HCT116 (cell line): ENCODE measurements around the gene FBXL7. TPM values are rescaled to one million over a fixed set of nuclear protein-coding genes. Genes with fewer than 3 reads are reported as not detected.

Experiments
- ATAC-seq: fragments of 200-7000 bp; cut with Tn5 transposase; 2 replicates; pipeline ENCODE4 v1.9.1; 2020; ENCODE audit warnings: mild to moderate bottlenecking, moderate library complexity
- BruUV-seq: library from RNA; stranded (reverse); fragments of 400-500 nt; replicated peaks from 2 replicates; lab custom pipeline; 2021; lab: Mats Ljungman, UMichigan
- CTCF ChIA-PET: fragments of 300-600 bp; sonication (Branson Sonifier 250); formaldehyde crosslinking; loops from one replicate; lab custom pipeline; 2021; ENCODE audit warnings: antibody characterized with exemption; lab: Charles Lee
- POLR2A ChIA-PET: fragments of 300-600, 350-600 bp; sonication (Branson Sonifier 250); formaldehyde crosslinking; loops from one replicate; lab custom pipeline; 2021; ENCODE audit warnings: antibody characterized with exemption; lab: Charles Lee
- RAD21 ChIA-PET, 2 experiments: fragments of 300-600 bp; sonication (Branson Sonifier 250); formaldehyde crosslinking; loops; one replicate each; lab custom pipeline; 2023; ENCODE audit warnings: low total read pairs in 2 of 2; ENCODE audit not compliant: uncharacterized antibody in 2 of 2, unreplicated experiment in 2 of 2, low non-redundant PET in 1 of 2; lab: Charles Lee
- DNase-seq: peaks from one replicate; pipeline ENCODE4 v3.0.0-alpha.2; 2010; ENCODE audit warnings: low read depth, low spot score
- H2AFZ ChIP-seq: fragments of 200-600 bp; shearing (Covaris generic), sonication (generic); 2 replicates; pipeline ENCODE4 v1.6.1; 2017; ENCODE audit warnings: low read depth, mixed run types, mixed read lengths, antibody characterized with exemption, low read length; ENCODE audit not compliant: poor library complexity, severe bottlenecking
- H3K27ac ChIP-seq: 2 replicates; pipeline ENCODE4 v1.5.1; 2012; ENCODE audit warnings: low read depth, low read length
- H3K27me3 ChIP-seq: fragments of 200-600 bp; sonication (generic); 2 replicates; pipeline ENCODE4 v1.6.1; 2016; ENCODE audit warnings: mixed run types, low read length, mixed read lengths; ENCODE audit not compliant: insufficient read depth
- H3K36me3 ChIP-seq, 2 experiments: fragments of 200-500 bp in 1 of 2; fragments of 200-600 bp in 1 of 2; sonication (Bioruptor generic) in 1 of 2; sonication (generic) in 1 of 2; 2 replicates each; pipeline versions ENCODE4 v1.5.1 to v1.6.1; 2014 to 2016; ENCODE audit warnings: low read length in 2 of 2, inconsistent platforms in 1 of 2, mixed read lengths in 1 of 2, mixed run types in 1 of 2; ENCODE audit not compliant: insufficient read depth in 2 of 2, control insufficient read depth in 1 of 2
- H3K4me1 ChIP-seq, 2 experiments: fragments of 200-600 bp in 1 of 2; sonication (generic) in 1 of 2; 2 replicates each; pipeline versions ENCODE4 v1.5.1 to v1.6.1; 2012 to 2017; ENCODE audit warnings: low read length in 2 of 2, inconsistent platforms in 1 of 2, mild to moderate bottlenecking in 1 of 2, mixed read lengths in 1 of 2, mixed run types in 1 of 2, moderate library complexity in 1 of 2; ENCODE audit not compliant: insufficient read depth in 2 of 2, control insufficient read depth in 1 of 2
- H3K4me2 ChIP-seq: fragments of 200-600 bp; sonication (generic); 2 replicates; pipeline ENCODE4 v1.6.1; 2017; ENCODE audit warnings: mixed run types, low read length, mixed read lengths
- H3K4me3 ChIP-seq, 2 experiments: fragments of 200-600 bp in 1 of 2; sonication (generic) in 1 of 2; replicated peaks in 1 of 2; 2 replicates each; pipeline ENCODE4 v1.5.1; 2011 to 2016; ENCODE audit warnings: low read length in 2 of 2, control low read depth in 1 of 2, low read depth in 1 of 2, mild to moderate bottlenecking in 1 of 2, mixed read lengths in 1 of 2, mixed run types in 1 of 2
- H3K79me2 ChIP-seq: fragments of 200-600 bp; sonication (generic); 2 replicates; pipeline ENCODE4 v1.6.1; 2017; ENCODE audit warnings: mild to moderate bottlenecking, mixed run types, low read length, moderate library complexity, mixed read lengths; ENCODE audit not compliant: insufficient read depth
- H3K9ac ChIP-seq: fragments of 200-600 bp; sonication (generic); 2 replicates; pipeline ENCODE4 v1.6.1; 2016; ENCODE audit warnings: low read length, mixed read lengths
- H3K9me2 ChIP-seq: fragments of 200-600 bp; sonication (generic), shearing (Covaris generic); 2 replicates; pipeline ENCODE4 v1.6.1; 2017; ENCODE audit warnings: mixed run types, mild to moderate bottlenecking, moderate library complexity; ENCODE audit not compliant: insufficient read depth
- H3K9me3 ChIP-seq, 2 experiments: fragments of 200-500 bp in 1 of 2; fragments of 200-600 bp in 1 of 2; sonication (Bioruptor generic) in 1 of 2; sonication (generic) in 1 of 2; 2 replicates each; pipeline ENCODE4 v1.6.1; 2014 to 2017; ENCODE audit warnings: low read length in 2 of 2, mixed read lengths in 2 of 2, inconsistent platforms in 1 of 2, low read depth in 1 of 2, mild to moderate bottlenecking in 1 of 2, mixed run types in 1 of 2, moderate library complexity in 1 of 2; ENCODE audit not compliant: control insufficient read depth in 1 of 2, insufficient read depth in 1 of 2
- H4K20me1 ChIP-seq: fragments of 200-600 bp; sonication (generic), shearing (Covaris generic); 2 replicates; pipeline ENCODE4 v1.6.1; 2017; ENCODE audit warnings: mixed run types, mild to moderate bottlenecking, moderate library complexity; ENCODE audit not compliant: insufficient read depth
- ATF3 ChIP-seq: IDR thresholded peaks from 2 replicates; pipeline ENCODE4 v1.6.1; 2012
- CTCF ChIP-seq, 3 experiments: fragments of 200-600 bp in 1 of 3; sonication (generic) in 1 of 3; IDR thresholded peaks in 2 of 3; conservative IDR thresholded peaks in 1 of 3; 2 replicates each; pipeline ENCODE4 v1.5.1; 2012 to 2017; ENCODE audit warnings: low read depth in 2 of 3, low read length in 2 of 3, antibody characterized with exemption in 1 of 3, borderline replicate concordance in 1 of 3, control low read depth in 1 of 3, mild to moderate bottlenecking in 1 of 3, mixed read lengths in 1 of 3, mixed run types in 1 of 3, moderate library complexity in 1 of 3; ENCODE audit not compliant: insufficient read depth in 1 of 3
- EZH2 ChIP-seq: fragments of 200-600 bp; sonication (generic); IDR thresholded peaks from 2 replicates; pipeline ENCODE4 v1.6.1; 2017; ENCODE audit warnings: antibody characterized with exemption, mixed run types
- EZH2phosphoT487 ChIP-seq: fragments of 200-600 bp; IDR thresholded peaks from 2 replicates; pipeline ENCODE4 v1.6.1; 2018; ENCODE audit warnings: antibody characterized with exemption, borderline replicate concordance
- FOSL1 ChIP-seq: IDR thresholded peaks from 2 replicates; pipeline ENCODE4 v1.6.1; 2012; ENCODE audit warnings: low read depth
- MAX ChIP-seq: IDR thresholded peaks from 2 replicates; pipeline ENCODE4 v1.6.1; 2012
- SRF ChIP-seq: IDR thresholded peaks from 2 replicates; pipeline ENCODE4 v1.6.1; 2012; ENCODE audit warnings: low read depth
- TCF7L2 ChIP-seq: IDR thresholded peaks from 2 replicates; pipeline ENCODE4 v1.7.0; 2011; ENCODE audit warnings: borderline replicate concordance, inconsistent platforms; ENCODE audit not compliant: insufficient read depth, insufficient read length; ENCODE audit errors: extremely low read depth
- YY1 ChIP-seq: IDR thresholded peaks from 2 replicates; pipeline ENCODE4 v1.6.1; 2011; ENCODE audit warnings: low read length, low read depth, moderate library complexity, mild to moderate bottlenecking; ENCODE audit not compliant: insufficient replicate concordance; ENCODE audit errors: extremely low read depth
- ZBTB33 ChIP-seq: IDR thresholded peaks from 2 replicates; pipeline ENCODE4 v1.6.1; 2011; ENCODE audit warnings: mild to moderate bottlenecking, low read length, moderate library complexity; ENCODE audit not compliant: insufficient replicate concordance; ENCODE audit errors: extremely low read depth
- ZFX ChIP-seq: fragments of 450-650 bp; IDR thresholded peaks from 2 replicates; pipeline ENCODE4 v1.6.1; 2017
- intact Hi-C: fragments of 100-400 bp; cut with micrococcal nuclease; formaldehyde crosslinking; loops from 2 replicates; pipeline ENCODE4 v1.10.0; 2022
- total RNA-seq: library from RNA; stranded (reverse); gene quantifications from one replicate; pipeline ENCODE4 v1.2.1, GENCODE V29; 2021; ENCODE audit not compliant: unreplicated experiment

Gene FBXL7
- total RNA-seq, 1 experiment from 2014 or later = 0.05 TPM

- Histone ChIP-seq H3K9me2 (no peaks in the 10 kb centered on the region), H2AFZ (no peak overlapping the region)
- TF ChIP-seq EZH2phosphoT487 = no peak
- TF ChIP-seq, all 23 proteins: peak for 0
- Histone ChIP-seq H3K79me2 (no peaks in the 10 kb centered on the region), H3K4me3 (no peak overlapping the region), H4K20me1 (no peaks in the 10 kb centered on the region), H3K4me1 (no peaks in the 10 kb centered on the region), H3K9ac (no peak overlapping the region), H3K9me3 (peaks cover 12 to 21% of the 10 kb centered on the region in 2 experiments; a peak in 2 of 4 replicates), H3K27ac (no peak overlapping the region), H3K36me3 (no peaks in the 10 kb centered on the region), H3K27me3 (no peaks in the 10 kb centered on the region), H3K4me2 (no peak overlapping the region)
- intact Hi-C loops = no loop called here
- DNase-seq (no peak), ATAC-seq (no peak)
- ChIA-PET POLR2A (no interaction called here), RAD21 (no interaction called here), CTCF (no interaction called here)
- no TSS peak for BruUV-seq
These were observed 58.7 kb downstream of the FBXL7 start for GRCh38 chr5:15558681-15559080.

- Histone ChIP-seq H3K9me2 (no peaks in the 10 kb centered on the region), H3K4me3 (no peak overlapping the region), H3K27me3 (no peaks in the 10 kb centered on the region), H3K4me2 (no peak overlapping the region), H3K79me2 (no peaks in the 10 kb centered on the region), H3K36me3 (no peaks in the 10 kb centered on the region), H2AFZ (no peak overlapping the region), H3K4me1 (no peaks in the 10 kb centered on the region), H4K20me1 (no peaks in the 10 kb centered on the region), H3K9ac (no peak overlapping the region), H3K9me3 (peaks cover 11 to 12% of the 10 kb centered on the region in 2 experiments; a peak in 2 of 4 replicates), H3K27ac (no peak overlapping the region)
- RAD21 ChIA-PET = no interaction called here
- DNase-seq = no peak
- ATAC-seq = no peak
- BruUV-seq = no TSS peak
- intact Hi-C loops = no loop called here
- POLR2A ChIA-PET = no interaction called here
- CTCF ChIA-PET = no interaction called here
- TF ChIP-seq EZH2phosphoT487 (no peak), YY1 (no peak), CTCF (IDR thresholded peaks at IDR 0.05 in 2 of 3, conservative IDR thresholded peaks at IDR 0.05 in 1 of 3; ENCODE audit: borderline replicate concordance in 1 of 3, insufficient read depth in 1 of 3, low read depth in 2 of 3, low read length in 2 of 3) (no peak), FOSL1 (no peak), SRF (no peak), MAX (no peak), ZFX (no peak), EZH2 (no peak), TCF7L2 (no peak), ATF3 (no peak), ZBTB33 (no peak)
These were observed 60.4 kb downstream of the FBXL7 start for GRCh38 chr5:15560421-15560820.
